ENCODE results near the gene ZNF76.
"Not testable (repeated sequence)": the region's sequence is repeated elsewhere in the genome, so short reads cannot be mapped to it uniquely, and the experiment has no call there.

The ZNF76 gene

DNA sequence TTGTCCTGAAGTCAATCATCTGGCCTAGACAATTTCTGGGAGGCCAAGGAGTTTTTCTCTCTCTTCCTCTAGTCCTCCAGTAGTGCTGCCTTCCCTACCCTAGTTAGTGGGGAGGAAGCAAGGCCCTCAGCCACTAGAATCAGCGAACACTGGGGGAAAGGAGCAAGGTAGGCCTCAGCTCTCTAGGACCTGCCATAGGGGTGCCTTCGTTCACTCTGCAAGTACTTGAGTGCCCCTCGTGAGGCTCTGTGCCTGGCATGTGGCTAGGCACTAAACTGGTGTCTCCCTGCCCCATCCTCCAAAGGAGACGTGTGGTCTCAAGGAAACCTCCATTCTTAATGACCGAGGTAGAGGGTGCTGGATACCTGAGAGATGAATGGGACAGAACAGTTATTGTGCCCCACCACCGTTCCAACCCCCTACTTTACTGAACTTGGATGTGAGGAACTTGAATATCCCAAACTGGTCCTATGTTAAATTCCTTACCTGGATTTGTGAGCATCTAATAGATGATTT lies 39.1 kb downstream of the ZNF76 start:
- DNase-seq, result no peak

DNA sequence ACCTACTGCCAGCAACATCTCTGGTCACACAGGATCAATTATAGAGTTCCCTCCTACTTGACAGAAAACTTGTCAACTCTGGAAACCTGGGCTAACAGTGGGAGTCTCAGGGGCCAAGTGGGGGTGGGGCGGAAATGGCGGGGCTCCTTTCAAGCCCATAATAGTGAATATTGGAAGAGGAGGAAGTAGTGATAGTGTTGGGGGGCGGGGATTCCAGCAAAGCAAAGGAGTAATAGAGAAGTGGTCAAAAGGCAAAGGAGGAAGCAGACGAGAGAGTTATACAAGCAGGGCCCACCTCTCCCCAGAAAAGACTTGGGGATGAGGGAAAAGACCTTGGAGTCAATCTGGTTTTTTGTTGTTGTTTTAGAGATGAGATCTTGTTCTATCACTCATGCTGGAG lies 40.1 kb downstream of the ZNF76 start:
- DNase-seq, result peak in 4 of 56 donors; percentile 8 to 62 (median 22)

- DNase-seq, result peak in 2 of 56 donors; percentile 12 to 22
Observed at GRCh38 chr6:35300848-35301247, 41.3 kb downstream of the ZNF76 start.

DNA sequence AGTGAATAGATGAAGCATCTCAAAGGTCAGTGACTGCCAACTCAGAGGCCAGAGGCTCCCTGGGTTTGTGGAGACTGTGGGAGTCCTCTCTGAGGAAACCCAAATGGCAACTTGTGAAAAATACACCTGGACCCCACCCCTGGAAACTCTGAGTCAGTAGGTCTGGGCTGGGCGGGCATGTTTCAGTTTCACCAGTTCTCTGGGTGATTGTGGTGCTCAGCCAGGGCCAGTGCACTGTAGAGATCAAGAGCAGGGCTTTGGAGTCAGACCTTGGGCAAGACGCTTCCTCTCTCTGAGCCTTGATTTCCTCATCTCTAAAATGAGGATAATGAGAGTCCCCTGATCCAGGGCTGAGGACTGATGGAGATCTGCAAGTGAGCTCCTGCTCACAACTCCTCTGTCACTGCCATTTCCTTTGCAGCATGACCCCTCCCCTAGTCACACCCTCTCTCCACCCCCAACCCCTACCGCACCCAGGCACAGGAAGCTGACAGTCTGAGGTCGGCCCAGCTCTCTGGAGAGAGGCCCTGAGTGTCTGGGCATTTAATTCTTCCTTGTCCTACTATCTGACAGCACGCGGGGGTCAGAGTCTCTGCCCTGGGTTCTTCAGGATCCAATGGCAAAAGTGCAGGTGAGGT lies 43.2 kb downstream of the ZNF76 start:
- peak in 3 of 56 donors; percentile 7 to 48 (median 15) for DNase-seq

DNA sequence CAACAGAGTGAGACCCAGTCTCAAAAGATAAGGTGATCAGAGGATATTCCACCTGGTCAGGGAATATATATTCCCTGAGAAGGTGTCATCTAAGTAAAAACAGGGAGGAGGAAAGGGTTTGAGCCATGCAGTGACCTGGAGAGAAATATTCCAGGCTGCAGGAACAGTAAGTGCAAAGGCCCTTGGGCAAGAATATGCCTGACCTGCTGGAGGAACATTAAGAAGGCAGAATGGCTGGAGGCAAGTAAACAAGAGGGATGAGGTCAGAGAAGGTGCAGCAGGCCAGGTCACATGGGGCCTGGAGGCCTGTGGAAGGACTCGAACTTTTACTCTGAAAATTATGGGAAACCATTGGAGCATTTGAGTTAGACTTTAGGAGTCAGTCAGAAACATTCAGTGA lies 44.8 kb downstream of the ZNF76 start:
- DNase-seq, result no peak

DNA sequence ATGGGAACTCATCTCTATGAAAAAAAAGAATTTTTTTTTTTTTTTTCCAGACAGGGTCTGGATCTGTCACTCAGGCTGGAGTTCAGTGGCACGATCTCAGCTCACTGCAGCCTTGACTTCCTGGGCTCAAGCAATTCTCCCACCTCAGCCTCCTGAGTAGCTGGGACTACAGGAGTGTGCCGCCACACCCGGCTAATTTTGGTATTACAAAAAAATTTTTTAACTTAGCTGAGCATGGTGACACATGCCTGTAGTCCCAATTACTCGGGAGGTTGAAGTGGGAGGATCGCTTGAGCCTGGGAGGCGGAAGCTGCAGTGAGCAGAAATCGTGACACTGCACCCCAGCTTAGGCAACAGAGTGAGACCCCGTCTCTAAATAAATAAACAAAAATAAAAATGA lies 45.6 kb downstream of the ZNF76 start:
- DNase-seq, result no peak

GRCh38 chr6:35307138-35307537 lies 47.6 kb downstream of the ZNF76 start:
- DNase-seq, result not testable (repeated sequence)

DNA sequence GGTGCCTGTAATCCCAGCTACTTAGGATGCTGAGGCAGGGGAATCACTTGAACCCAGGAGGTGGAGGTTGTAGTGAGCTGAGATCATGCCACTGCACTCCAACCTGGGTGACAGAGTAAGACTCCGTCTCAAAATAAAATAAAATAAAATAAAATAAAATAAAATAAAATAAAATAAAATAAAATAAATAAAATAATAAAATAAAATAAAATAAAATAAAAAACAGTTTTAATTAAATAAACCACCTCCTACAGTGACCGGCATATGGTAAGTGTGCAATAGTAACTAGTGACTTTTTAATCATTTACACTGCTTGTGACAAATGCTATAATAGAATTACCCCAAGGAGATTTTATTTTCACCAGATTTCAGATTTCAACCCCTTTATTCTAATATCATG lies 49.0 kb downstream of the ZNF76 start:
- DNase-seq, result not testable (repeated sequence)

- DNase-seq, result no peak
Observed at GRCh38 chr6:35309611-35310264, 50.2 kb downstream of the ZNF76 start.

- DNase-seq, result no peak
Observed at GRCh38 chr6:35310265-35310831, 50.8 kb downstream of the ZNF76 start.

GRCh38 chr6:35311390-35312075 lies 52.0 kb downstream of the ZNF76 start:
- no peak for DNase-seq

GRCh38 chr6:35312076-35312800 lies 52.7 kb downstream of the ZNF76 start:
- no peak for DNase-seq

- DNase-seq, result no peak
Observed at GRCh38 chr6:35312807-35313206, 53.3 kb downstream of the ZNF76 start.

DNA sequence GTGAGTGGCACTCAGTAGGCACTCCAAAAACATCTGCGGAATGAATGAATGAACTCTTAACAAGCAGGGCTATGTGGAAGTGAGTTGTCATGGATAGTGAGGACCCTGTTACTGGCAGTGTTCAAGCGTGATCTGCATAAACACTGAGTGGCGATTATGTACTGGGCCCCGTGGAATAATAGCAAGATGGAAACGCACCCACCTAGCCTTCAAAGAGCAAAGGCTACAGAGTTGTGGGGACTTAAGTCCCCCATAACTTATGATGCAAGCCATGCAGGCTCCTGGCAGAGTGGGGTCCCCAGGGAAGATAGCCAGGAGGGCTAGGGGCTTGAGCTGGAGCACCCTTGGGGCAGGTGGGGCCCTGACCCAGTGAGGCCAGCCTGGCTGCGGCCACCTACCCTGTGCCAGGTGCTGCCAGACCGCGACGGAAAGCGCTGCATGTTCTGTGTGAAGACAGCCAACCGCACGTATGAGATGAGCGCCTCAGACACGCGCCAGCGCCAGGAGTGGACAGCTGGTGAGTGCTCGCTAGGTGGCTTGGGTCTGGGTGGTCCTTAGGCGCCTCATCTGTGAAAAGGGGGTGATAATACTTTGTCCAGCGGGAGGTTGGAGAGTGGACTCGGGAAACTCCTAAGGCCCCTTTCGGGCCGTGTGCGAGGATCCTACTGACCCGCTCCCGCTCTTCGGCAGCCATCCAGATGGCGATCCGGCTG lies 58.1 kb downstream of the ZNF76 start:
- DNase-seq, result no peak

DNA sequence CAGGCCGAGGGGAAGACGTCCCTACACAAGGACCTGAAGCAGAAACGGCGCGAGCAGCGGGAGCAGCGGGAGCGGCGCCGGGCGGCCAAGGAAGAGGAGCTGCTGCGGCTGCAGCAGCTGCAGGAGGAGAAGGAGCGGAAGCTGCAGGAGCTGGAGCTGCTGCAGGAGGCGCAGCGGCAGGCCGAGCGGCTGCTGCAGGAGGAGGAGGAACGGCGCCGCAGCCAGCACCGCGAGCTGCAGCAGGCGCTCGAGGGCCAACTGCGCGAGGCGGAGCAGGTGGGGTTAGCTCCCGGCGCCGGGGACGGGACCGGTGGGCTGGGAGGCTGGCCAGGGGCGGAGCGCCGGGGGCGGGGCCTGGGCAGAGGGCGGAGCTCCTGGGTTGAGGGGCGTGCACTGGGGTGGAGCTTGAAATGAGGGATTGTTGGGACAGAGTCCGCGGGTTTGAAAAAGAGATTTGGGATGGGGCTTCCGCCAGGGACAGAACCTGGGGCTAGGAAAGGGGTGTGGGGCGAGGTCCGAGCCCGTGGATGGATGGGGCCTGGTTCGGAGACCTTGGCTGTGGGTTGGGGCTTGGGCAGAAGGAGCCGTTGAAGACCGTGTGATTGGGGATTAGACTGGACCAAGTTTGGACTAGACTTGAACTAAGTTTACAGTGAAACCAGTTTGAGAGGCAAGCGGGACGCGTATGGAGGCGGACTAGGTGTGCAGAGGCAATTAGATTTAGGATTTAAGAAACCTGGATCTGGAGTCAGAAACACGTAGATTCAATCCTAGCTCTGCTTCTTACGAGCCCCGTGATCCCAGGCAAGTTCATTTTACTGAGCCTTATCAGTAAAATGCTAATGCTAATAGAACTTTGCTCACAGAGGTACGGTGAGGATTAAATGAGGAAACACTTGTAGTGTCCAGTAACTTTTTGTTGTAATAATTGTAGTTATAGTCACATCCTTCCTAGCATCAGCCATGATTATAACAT lies 58.9 kb downstream of the ZNF76 start:
- DNase-seq, result peak in 46 of 56 donors; percentile 21 to 84 (median 68)

- no peak for DNase-seq
Observed at GRCh38 chr6:35319346-35320030, 60.0 kb downstream of the ZNF76 start.

DNA sequence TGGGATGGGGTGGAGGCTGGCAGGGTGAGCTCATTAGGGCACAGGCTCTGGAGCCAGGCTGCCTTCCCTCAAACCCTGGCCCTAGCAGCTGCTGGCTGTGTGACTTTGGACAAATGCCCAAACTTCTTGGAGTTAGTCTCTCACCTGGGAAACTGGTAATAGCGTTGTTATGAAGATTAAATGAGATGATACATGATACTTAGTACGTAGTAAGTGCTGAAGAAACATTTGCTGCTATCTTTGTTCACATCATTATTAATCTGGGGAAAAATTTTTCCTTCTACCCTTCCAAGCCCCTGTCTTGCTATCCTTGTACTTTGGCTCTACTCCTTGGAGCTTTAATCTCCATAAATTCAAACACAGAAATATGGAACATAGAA lies 60.5 kb downstream of the ZNF76 start:
- DNase-seq, result no peak

- DNase-seq, result no peak
Observed at GRCh38 chr6:35321091-35321490, 61.6 kb downstream of the ZNF76 start.

All from amygdala (tissue), 56 donors.